Activated T-cell treated with anti-CD3 and anti-CD28 coated beads for 4 hours (primary cell): Measurements from ENCODE around the gene IKZF1.

Experiments used
- DNase-seq: peaks from one replicate; pipeline ENCODE4 v3.0.0-alpha.2; 2020

IKZF1 gene

DNA sequence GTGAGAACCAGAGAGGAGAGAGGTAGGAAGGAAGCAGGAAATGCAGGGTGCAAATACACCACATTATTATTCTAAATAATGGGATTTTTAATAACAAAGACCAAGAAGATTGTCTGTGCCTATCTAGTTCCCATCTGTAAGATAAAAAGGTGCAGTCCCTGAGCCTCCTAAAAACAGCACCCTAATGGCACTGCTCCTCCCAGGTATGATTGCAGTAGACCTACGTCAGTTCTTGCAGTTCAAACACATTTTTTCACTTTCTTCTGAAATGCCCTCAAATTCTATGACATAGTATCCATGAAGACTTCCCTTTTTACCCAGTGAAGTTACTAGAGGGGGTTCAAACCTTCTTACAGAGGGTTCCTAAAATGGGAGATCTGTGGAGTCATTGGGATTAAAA lies 75.0 kb downstream of the IKZF1 start:
- no peak for DNase-seq

DNA sequence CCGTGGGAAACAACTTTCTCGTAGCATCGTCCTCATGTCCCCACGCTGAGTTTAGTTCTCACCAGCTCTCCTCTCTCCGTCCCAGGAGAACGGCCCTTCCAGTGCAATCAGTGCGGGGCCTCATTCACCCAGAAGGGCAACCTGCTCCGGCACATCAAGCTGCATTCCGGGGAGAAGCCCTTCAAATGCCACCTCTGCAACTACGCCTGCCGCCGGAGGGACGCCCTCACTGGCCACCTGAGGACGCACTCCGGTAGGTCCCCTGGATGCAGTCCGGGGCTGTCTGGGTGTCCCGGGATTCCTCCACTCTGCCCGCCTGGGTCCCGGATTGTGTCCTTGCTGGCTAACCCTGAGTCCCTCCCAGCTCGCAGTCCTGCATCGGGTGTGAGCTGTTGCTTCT lies 77.9 kb downstream of the IKZF1 start:
- DNase-seq: no peak

DNA sequence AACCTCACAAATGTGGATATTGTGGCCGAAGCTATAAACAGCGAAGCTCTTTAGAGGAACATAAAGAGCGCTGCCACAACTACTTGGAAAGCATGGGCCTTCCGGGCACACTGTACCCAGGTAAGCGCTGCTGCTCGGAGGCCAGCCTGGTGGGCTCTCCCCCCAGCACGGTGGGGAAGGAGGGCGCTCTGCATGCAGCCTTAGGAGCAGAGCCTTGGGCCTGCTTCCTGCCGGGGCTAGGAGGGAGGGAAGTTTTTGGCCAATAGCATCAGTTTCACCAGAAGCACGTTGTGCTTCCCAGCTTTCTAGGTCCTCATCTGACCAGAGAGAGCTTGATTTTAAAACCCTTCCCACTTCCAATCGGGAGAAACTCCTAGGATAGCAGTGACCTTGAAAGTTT lies 82.8 kb downstream of the IKZF1 start:
- DNase-seq: no peak

DNA sequence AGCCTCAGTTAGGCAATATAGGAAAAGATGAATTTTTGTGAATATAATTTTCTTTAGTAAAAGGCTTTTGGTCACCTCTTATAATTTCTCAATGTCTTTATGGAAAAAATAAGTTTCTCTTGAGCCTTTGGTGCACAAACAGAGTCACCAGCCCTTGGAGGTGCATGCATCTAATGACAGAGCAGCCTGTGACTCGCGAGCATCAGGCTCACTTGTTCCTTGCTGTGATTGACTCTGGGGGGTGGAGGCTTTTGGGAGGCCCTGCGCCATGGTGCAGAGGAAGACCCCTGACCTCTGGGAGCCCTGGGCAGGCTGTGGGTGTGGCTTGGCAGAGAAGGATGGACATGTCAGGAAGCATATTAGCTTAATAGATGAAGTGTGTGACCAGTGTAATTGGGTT lies 85.4 kb downstream of the IKZF1 start:
- no peak for DNase-seq

DNA sequence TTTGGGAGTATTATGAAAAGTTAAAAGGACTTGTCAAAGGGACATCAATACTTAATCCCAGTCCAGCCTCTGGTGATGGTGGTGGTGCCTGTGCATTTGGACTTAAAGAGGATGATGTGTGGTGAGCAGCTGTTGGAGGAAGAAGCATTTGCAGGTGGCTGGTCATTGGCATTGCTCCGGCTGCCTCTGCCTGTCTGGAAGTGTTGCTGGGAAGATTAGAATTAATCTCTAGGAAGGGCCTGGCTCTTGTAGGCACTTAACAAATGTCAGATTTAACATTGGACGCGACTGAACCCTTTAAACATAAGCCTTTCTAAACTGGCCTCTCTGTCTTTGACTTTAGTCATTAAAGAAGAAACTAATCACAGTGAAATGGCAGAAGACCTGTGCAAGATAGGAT lies 86.9 kb downstream of the IKZF1 start:
- DNase-seq: no peak

DNA sequence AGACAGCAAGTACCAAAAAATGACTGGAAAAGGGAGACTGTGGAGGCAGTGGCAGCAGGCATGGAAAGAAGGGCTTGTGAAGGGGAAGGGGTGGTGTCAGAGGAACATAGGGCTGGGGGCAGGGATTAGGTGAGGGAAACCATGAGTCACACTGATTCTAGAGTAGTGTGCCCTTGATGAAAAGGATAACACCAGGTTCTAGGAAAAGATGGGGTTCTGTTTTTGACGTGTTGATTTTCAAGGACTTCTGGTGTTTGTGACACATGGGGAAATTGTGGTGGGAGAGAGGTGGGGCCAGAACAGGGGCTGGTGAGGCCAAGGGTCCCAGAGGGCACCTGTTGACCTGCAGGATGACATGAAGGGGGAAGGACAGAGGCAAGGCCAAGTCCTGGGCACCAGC lies 88.6 kb downstream of the IKZF1 start:
- DNase-seq: peak; percentile 23

DNA sequence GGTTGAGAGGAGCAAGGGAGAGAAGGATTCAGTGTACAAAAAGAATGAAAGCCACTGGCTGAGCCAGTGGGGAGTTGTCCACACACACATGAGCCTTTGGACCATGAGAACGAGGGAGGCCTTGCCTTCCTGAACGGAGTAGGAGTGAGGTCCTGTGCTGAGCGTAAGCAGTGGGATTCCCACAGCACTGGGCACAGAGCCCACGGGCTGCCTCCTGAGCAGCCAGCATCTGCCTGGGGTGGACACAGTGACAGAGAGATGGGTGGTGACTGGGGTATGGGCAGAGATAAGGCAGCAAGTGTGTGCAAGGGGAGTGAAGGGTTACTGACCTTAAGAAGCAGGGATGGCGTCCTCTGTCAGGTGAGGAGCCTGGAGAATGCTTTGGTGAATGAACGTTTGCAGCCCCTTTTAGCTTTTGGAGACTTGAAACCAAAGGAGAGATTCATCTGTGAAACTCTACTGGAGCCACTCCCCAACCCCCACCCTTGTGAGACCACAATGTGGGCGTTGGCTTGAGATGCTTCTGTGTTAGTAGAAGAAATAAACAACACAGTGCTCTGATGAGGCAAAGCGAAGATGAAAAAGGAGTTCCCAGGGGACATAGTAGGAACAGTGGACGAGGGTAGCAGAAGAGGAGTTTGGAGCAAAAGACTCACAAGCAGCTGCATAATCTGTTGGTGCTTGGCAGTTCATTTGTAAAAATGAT lies 89.2 kb downstream of the IKZF1 start:
- peak; percentile 38 for DNase-seq

DNA sequence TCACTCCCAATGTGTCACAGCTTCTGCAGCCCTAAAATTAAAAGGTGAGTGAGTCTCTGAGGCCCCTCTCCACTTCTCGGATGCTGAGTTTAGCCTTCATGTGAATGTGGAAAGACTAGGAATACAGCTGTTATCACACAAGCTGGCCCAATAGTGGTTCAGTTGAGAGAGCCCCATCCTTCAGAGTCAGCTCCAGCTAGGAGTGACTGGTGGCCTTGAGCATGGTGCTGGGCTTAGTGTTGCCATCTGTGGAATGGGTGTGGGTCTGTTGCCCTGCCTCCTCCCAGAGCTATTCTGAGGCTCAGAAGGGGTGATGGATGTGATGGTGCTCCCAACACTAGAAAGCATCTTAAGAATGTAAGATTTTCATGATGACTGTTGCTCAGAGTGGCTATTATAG lies 89.8 kb downstream of the IKZF1 start:
- no peak for DNase-seq

DNA sequence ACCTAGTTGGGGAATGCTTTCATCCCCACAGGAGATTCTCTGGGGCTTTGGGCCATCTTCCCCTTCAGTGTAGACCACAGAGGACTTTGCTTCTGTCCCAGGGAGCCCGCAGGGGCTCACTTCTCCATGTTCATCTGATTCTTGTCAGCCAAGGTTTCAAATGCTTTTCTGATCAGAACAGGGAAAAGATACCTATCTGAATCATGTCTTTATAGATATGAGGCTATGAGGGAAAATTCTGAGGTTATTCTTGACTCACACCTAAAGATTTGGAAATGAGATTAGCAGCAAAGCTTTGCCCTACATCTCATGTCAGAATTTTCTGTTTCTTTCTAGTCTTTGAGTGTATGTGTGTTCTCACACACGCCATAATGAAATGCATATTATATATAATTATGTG lies 92.3 kb downstream of the IKZF1 start:
- DNase-seq: no peak

DNA sequence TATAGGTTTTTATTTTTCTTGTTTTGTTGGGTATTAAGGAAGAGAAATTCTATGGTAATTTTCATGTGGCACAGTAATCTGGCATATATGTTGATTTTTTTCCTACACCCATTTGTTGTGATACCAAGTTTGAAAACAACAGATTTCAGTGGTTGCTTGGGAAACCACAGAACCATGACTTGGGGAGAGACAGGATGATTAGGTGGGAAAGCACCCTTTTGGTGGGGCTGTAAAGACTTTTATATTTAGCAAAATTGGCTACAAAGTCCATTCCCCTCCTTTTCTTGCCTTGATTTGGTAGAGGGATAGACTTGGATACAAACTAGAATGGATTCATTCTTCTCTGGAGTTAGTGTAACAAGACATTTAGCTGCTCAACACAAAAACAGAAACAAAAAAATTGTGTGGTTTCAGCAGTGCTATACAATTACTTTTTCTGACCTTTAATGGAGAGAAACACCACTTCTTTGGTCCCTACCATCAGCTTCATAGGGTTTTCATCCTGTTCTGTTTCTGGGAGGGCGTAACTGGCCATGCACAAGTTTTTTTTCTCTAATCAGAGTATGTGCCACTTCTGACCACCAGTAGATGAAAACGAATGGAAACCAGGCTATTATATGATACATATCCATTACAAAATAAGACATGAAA lies 92.9 kb downstream of the IKZF1 start:
- DNase-seq: no peak

DNA sequence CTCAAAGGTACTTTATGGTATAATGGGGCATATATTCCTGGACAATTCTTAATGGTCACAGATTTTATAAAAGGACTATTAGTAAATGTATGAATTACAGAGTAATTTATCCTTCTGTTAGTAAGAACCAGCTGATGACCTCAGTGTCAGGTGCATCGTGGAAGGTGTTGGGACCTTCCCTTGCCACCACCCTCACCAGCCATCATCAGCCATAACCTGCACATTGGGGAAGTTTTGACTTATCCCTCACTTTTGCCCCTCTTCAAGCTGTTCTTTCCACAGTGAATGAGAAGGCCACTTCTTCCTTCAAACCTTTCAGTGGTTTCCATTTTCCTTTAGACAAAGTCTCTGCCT lies 93.4 kb downstream of the IKZF1 start:
- no peak for DNase-seq

DNA sequence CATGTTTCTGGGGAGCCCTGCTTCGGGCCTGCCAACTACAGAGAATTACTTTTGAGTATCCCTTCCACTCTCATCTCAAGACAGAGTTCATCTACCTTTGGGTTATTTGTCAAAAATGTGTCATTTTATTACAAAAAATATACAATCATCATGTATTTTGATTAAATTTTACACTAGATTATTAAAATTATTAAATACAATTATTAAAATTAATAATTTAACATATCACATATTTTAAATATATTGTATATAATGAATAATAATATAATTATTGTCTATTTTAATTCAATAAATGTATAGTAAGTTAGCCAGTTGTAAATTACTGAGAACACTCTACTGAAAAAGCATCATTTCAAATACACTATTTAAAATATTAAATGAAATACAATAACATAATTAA lies 94.7 kb downstream of the IKZF1 start:
- DNase-seq: no peak

DNA sequence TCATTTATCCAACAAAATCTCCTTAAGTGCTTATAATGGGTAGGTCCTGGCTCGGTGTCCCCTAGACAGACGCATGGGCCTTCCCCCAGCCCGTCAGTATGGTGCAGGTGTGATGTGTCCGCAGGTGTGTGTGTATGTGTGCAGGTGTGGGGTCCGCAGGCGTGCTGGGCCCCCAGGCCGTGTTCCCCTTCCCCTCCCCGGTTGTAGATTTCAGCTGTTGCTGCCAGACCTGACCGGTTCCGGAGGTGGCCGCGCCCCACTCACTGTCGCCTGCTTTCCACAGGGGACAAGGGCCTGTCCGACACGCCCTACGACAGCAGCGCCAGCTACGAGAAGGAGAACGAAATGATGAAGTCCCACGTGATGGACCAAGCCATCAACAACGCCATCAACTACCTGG lies 95.1 kb downstream of the IKZF1 start:
- DNase-seq: no peak

DNA sequence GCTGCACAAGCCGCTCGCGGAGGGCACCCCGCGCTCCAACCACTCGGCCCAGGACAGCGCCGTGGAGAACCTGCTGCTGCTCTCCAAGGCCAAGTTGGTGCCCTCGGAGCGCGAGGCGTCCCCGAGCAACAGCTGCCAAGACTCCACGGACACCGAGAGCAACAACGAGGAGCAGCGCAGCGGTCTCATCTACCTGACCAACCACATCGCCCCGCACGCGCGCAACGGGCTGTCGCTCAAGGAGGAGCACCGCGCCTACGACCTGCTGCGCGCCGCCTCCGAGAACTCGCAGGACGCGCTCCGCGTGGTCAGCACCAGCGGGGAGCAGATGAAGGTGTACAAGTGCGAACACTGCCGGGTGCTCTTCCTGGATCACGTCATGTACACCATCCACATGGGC lies 95.6 kb downstream of the IKZF1 start:
- DNase-seq: no peak

DNA sequence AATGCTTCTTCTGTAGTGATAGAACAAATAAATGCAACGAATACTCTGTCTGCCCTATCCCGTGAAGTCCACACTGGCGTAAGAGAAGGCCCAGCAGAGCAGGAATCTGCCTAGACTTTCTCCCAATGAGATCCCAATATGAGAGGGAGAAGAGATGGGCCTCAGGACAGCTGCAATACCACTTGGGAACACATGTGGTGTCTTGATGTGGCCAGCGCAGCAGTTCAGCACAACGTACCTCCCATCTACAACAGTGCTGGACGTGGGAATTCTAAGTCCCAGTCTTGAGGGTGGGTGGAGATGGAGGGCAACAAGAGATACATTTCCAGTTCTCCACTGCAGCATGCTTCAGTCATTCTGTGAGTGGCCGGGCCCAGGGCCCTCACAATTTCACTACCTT lies 99.9 kb downstream of the IKZF1 start:
- DNase-seq: no peak

DNA sequence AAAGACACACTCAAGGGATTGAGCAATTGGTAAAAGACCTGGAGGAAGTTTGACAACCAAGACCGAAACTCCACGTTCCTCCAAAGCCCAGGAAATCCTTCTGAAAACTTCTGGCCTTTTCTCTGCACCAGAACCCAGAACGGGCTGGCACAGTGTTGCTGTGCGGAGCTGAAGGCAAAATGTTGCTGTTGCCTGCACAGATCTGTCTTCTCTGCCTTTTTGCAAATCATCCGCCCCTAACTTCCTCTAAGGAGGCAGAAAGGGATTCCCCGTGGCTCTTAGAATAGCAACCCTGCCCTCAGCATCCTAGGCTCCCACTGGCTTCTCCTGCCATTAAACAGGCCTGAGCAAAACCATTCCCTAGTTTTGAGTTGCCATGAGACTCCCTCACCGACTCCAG lies 100.7 kb downstream of the IKZF1 start:
- DNase-seq: no peak

DNA sequence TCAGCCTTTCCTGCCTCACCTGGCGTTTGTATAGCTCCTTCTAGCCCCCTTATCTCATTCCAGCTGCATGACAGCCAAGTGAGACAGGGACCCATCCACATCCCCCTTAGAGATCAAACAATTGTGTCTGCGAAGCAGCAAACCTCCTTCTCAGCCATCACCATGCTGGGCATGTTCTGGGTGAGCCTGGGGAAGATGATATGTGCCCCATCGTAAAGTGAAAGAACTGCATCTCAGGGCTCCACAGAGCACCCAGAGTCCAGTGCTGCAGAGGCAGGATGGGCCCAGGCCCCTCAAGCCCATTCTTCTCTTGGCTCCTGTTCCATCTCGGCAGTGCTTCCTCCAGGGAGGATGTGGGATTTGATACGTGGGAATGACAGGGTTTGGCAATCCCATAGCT lies 102.4 kb downstream of the IKZF1 start:
- no peak for DNase-seq

DNA sequence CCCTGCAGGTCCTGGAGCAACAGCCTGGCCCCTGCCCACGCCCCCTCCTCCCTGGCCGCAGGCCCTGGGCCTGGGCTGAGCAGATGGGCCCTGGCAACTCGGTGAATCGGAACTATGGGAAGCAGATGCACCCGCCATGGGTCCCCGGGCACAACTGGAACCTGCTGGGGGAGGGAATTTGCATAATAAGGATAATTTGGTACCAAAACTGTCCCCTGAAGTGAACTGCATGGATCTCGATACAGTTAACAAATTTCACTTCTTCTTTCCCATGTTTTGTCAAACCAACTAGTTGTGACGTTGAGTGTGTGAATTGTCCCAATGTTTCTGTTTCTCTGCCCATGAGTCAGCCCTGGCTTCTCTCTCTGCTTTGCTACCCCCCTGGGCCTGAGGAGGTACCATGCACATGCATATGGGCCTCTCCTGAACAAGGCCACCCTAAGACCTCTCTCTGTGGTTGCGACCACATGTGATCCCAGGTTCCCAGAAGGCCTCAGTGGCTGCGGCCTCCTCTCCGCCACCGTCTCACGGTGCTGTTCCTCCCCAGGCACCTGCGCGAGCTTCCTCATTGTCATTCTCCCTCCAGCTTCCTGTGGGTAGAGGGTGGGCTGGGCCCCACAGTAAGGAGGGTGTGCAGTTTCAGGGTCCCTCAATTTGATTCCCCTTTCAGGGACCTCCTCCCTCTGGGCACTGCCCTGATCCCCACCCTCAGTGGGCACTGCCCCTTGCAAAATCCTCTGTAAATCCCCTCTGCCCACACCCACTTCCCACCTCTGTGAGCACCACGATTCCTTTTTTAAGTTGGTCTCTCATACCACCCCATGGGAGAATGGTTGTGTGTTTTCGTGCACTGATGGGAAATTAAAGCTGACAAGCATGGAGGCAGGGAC lies 105.6 kb downstream of the IKZF1 start:
- no peak for DNase-seq

DNA sequence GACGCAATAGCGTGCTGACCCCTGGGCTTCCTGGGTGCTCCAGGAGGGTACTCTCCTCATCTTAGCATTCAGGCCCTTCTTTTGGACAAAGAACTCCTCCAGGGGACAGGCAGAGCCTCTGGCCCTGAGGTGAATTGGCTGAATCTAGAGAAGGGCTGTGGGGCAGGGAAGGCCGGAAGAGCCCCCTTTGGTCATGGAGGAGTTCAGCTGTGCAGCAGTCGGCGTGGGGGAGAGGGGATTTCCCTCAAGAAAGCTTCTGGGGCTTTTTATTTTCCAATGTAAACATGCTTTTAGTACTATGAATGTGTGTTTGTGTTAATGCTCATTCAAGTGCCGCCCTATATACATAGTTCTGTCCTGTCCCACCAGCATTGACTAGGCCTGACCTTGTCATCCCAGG lies 106.8 kb downstream of the IKZF1 start:
- DNase-seq: no peak

DNA sequence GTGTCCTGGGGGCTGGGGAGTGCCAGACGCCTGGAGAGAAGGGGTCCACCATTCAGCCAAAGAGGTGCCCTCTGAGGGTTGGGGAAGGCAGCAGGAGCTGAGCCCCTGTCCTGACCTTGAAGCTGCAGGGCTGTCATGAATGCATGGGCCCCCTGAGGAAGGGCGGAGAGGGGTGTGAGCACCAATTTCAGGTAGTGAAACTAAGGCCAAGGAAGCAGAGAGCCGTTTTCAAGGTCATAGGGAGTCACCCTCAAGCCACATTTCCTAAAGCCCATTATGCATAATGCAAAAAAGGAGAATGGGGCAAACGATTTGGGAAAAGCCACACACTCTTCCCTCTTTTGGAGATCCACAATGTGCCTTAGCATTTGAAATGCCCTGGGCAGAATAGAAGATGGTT lies 108.5 kb downstream of the IKZF1 start:
- no peak for DNase-seq

DNA sequence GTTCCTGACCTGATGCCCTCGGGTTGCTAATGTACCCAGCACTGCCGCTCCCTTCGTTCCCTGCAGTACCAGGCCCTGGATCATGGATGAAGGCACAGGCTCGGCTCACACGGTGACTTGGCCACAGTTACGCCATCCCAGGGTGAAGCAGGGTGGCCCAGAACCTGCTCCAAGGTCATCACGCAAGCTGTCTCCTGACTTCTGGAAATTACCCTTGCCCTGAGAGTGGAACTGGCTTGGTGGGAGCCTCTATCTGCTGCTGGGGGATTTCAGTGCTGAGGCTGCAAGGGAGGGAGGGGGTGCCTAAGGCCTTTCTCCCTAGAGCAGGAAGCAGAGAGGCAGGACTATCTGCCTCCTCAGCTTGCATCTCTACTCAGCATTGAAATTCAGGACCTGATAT lies 109.0 kb downstream of the IKZF1 start:
- no peak for DNase-seq

DNA sequence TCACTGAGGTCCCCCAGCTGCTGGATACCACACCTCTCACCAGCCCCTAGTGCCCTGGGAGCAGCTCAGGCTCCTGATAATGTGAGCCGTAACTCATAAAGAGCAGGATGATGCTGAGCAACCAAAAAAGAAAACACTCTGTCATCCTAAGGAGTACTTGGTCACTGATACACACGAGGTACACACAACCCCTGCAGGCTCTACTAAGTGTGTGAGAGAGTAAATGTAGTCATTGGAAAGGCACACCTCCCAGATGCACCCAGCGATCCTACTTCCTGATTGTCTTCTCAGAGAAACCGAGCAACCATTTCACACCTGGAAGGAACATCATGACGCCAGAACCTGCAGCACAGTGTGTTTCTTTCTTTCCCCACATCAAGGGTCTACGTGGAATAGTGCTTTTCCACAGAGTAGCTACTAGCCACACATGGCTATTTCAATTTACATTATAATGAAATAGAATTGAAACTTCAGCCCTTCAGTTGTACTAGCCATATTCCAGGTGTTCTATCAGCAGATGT lies 111.4 kb downstream of the IKZF1 start:
- no peak for DNase-seq

DNA sequence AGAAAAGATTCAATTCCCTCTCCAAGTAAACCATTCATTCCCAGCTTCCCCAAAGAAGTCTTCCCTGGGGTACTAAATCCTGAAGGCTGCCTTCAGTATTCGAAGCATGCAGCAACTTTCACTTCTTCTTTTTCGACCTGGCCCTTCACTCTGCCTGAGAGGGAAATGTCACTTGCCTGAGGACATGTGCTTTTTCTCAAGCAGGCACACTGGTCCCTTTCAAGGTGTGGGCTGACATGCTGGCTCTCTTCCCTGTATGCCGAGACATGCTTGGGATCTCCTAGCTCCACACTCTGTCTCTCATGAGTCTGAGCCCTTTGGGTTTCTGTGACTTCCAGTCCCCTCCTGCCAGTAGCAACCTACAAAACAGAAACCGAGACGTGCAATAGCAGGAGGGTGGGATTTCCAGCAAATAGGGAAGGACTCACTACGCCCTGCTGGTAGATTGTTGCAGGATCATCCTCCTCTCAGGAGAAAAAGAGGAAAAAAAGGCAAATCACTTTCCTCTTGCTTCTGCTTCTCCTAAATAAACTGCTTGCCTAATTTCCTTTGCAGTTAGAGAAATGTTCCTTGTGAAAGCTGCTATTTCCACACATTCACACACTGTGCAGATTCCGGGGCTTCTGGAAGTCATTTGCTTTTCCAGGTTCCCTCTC lies 112.1 kb downstream of the IKZF1 start:
- DNase-seq: no peak
